DOHH2 (cell line): ENCODE data around the gene PML.

Experiments
- CTCF ChIP-seq: fragments of 200-600 bp; sonication (generic); IDR thresholded peaks from one replicate; pipeline ENCODE4 v1.5.1; 2014; ENCODE audit warnings: antibody characterized with exemption, mild to moderate bottlenecking, low read depth, low read length; ENCODE audit not compliant: poor library complexity, severe bottlenecking
- EZH2phosphoT487 ChIP-seq: fragments of 200-600 bp; sonication (generic); IDR thresholded peaks from 2 replicates; pipeline ENCODE4 v1.6.1; 2017; ENCODE audit warnings: borderline replicate concordance, mild to moderate bottlenecking, antibody characterized with exemption, low read length, moderate library complexity, mixed read lengths

- TF ChIP-seq CTCF (no peak), EZH2phosphoT487 (no peak)
Measured at GRCh38 chr15:74028646-74029045, 34.1 kb downstream of the PML start.
